Nephron progenitor cell (in vitro differentiated cells): Measurements from ENCODE around the gene TMOD3.

ENCODE experiments used
- DNase-seq: peaks from one replicate; pipeline ENCODE4 v3.0.0; 2021
- H3K27ac Mint-ChIP-seq: 2 replicates; pipeline ENCODE4 v1.8.0; 2021; ENCODE audit warnings: mild to moderate bottlenecking, moderate library complexity, mixed read lengths
- H3K27me3 Mint-ChIP-seq: 2 replicates; pipeline ENCODE4 v1.8.0; 2021; ENCODE audit warnings: mild to moderate bottlenecking, low read depth, mixed read lengths; ENCODE audit not compliant: poor library complexity
- H3K36me3 Mint-ChIP-seq: 2 replicates; pipeline ENCODE4 v1.8.0; 2021; ENCODE audit warnings: low read depth, mixed read lengths
- H3K4me1 Mint-ChIP-seq: 2 replicates; pipeline ENCODE4 v1.8.0; 2021; ENCODE audit warnings: mixed read lengths
- H3K4me3 Mint-ChIP-seq: 2 replicates; pipeline ENCODE4 v1.8.0; 2021; ENCODE audit warnings: mild to moderate bottlenecking, moderate library complexity, mixed read lengths
- H3K9me3 Mint-ChIP-seq: 2 replicates; pipeline ENCODE4 v1.8.0; 2021; ENCODE audit warnings: mild to moderate bottlenecking, moderate library complexity, mixed read lengths
- CTCF ChIP-seq: fragments of 200-600 bp; sonication (generic); IDR thresholded peaks from 2 replicates; pipeline ENCODE4 v1.5.0; 2021; ENCODE audit warnings: antibody characterized with exemption

The TMOD3 gene

GRCh38 chr15:51849860-51850259 lies 20.4 kb downstream of the TMOD3 start:
- H3K4me1 Mint-ChIP-seq: peaks cover 8% of the 10 kb centered on the region
- no peaks in the 10 kb centered on the region for H3K36me3 Mint-ChIP-seq
- no peaks in the 10 kb centered on the region for H3K27me3 Mint-ChIP-seq
- TF ChIP-seq CTCF: no peak
- H3K9me3 Mint-ChIP-seq: no peaks in the 10 kb centered on the region
- no peak overlapping the region for H3K4me3 Mint-ChIP-seq
- no peak for DNase-seq
- H3K27ac Mint-ChIP-seq: no peak overlapping the region

GRCh38 chr15:51853998-51854397 lies 24.5 kb downstream of the TMOD3 start:
- H3K4me3 Mint-ChIP-seq: no peak overlapping the region
- no peaks in the 10 kb centered on the region for H3K4me1 Mint-ChIP-seq
- no peak for TF ChIP-seq CTCF
- H3K9me3 Mint-ChIP-seq: no peaks in the 10 kb centered on the region
- H3K27me3 Mint-ChIP-seq: no peaks in the 10 kb centered on the region
- no peak for DNase-seq
- H3K27ac Mint-ChIP-seq: peak overlapping the region; percentile 0
- peaks cover 1% of the 10 kb centered on the region for H3K36me3 Mint-ChIP-seq

DNA sequence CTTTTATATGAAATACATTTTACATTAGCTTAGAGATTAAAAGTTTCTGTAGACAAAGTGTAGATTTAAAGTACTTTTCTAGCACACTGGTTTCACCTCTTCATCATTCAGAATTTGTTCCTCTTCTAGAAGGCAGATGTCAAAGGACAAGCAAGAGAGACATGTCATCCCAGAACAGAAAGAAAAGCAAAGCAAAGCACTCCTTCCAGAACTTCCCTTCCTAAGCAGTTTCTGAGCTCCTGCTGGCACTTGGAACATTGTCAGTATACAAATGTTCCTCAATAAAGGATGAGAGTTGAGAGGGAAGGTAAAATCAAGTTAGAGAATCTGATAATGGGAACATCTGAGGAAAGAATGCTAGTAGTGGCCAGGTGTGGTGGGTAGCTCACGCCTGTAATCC lies 26.2 kb downstream of the TMOD3 start:
- Mint-ChIP-seq H3K4me3 (no peak overlapping the region), H3K4me1 (no peaks in the 10 kb centered on the region), H3K36me3 (peaks cover 14% of the 10 kb centered on the region), H3K9me3 (no peaks in the 10 kb centered on the region), H3K27ac (no peak overlapping the region), H3K27me3 (no peaks in the 10 kb centered on the region)
- TF ChIP-seq CTCF: no peak
- DNase-seq: no peak

GRCh38 chr15:51856714-51857380 lies 27.4 kb downstream of the TMOD3 start:
- Mint-ChIP-seq H3K4me1 (peaks cover 6% of the 10 kb centered on the region), H3K27me3 (no peaks in the 10 kb centered on the region), H3K36me3 (peaks cover 20% of the 10 kb centered on the region), H3K4me3 (no peak overlapping the region), H3K9me3 (peaks cover 4% of the 10 kb centered on the region), H3K27ac (no peak overlapping the region)
- DNase-seq: no peak
- no peak for TF ChIP-seq CTCF

GRCh38 chr15:51861557-51862359 lies 32.3 kb downstream of the TMOD3 start:
- no peaks in the 10 kb centered on the region for H3K27me3 Mint-ChIP-seq
- no peak overlapping the region for H3K27ac Mint-ChIP-seq
- no peak overlapping the region for H3K4me3 Mint-ChIP-seq
- peaks cover 6% of the 10 kb centered on the region for H3K4me1 Mint-ChIP-seq
- H3K36me3 Mint-ChIP-seq: peaks cover 46% of the 10 kb centered on the region
- H3K9me3 Mint-ChIP-seq: peaks cover 4% of the 10 kb centered on the region
- no peak for TF ChIP-seq CTCF
- no peak for DNase-seq
